ENCODE data around the gene ST14.
A peak's percentile ranks its signal among the peaks of the same experiment; 100 is the strongest.
"Not testable (repeated sequence)": the region's sequence is repeated elsewhere in the genome, so short reads cannot be mapped to it uniquely, and the experiment has no call there.

ST14 gene

DNA sequence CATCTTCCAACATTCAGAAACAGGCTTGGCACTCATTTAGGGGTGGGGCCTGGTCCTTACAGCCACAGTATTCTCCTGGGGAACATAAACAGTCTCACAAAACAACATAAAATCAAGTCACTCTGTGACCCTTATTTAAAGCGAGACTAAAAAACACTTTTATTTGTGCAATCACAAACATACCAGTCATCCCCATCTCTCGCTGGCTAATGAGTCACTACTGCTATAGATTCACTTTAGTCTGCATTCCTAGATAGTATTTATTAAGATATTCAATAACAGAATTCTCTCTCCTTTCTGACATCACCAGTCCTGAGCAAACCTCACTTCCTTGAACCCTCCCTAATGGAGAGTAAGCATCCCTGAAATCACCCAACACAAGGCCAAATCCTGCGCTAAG, 87.2 kb downstream of the ST14 start:
- TF ChIP-seq, protein P1, sequence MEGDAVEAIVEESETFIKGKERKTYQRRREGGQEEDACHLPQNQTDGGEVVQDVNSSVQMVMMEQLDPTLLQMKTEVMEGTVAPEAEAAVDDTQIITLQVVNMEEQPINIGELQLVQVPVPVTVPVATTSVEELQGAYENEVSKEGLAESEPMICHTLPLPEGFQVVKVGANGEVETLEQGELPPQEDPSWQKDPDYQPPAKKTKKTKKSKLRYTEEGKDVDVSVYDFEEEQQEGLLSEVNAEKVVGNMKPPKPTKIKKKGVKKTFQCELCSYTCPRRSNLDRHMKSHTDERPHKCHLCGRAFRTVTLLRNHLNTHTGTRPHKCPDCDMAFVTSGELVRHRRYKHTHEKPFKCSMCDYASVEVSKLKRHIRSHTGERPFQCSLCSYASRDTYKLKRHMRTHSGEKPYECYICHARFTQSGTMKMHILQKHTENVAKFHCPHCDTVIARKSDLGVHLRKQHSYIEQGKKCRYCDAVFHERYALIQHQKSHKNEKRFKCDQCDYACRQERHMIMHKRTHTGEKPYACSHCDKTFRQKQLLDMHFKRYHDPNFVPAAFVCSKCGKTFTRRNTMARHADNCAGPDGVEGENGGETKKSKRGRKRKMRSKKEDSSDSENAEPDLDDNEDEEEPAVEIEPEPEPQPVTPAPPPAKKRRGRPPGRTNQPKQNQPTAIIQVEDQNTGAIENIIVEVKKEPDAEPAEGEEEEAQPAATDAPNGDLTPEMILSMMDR (conservative IDR thresholded peaks at IDR 0.05; ENCODE audit: low read depth, low read length) = no peak
- DNase-seq (ENCODE audit: low read depth) = peak; percentile 49
- no peak overlapping the region for H3K4me3 ChIP-seq (ENCODE audit: low read depth, low read length)

DNA sequence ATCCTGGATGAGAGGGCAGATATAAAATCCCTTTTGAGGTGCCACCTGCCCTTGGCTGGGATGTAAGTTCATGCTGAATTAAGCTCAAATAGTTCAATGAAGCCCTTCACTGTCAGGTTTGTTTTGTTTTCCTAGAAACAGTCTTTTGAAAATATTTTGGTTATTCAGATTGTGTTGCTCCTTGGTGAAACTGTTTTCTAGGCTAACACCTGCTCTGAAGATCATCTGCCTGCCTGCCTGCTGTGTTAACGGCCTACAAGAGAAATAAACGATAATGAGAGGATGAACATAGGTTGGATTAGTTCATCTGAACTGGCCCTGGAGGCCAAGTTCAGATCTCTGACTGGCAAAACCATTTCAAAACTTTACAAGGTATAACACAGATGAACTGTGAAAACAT, 87.7 kb downstream of the ST14 start:
- TF ChIP-seq, protein P1 (conservative IDR thresholded peaks at IDR 0.05; ENCODE audit: low read depth, low read length) = no peak
- DNase-seq (ENCODE audit: low read depth) = no peak
- H3K4me3 ChIP-seq (ENCODE audit: low read depth, low read length) = no peak overlapping the region

DNA sequence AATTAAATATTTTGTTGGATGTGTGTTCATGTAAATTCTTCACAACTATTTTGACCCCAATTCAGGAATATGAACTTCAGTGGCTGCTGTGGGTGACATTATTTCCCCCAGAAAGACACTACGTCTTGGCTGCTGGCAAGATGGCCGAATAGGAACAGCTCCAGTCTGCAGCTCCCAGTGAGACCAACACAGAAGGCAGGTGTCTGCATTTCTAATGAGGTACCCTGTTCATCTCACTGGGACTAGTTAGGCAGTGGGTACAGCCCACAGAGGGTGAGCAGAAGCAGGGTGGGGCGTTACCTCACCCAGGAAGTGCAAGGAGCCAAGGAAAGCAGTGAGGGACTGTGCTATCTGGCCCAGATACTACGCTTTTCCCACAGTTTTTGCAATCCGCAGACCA, 89.8 kb downstream of the ST14 start:
- TF ChIP-seq, protein P1 (conservative IDR thresholded peaks at IDR 0.05; ENCODE audit: low read depth, low read length) = no peak

DNA sequence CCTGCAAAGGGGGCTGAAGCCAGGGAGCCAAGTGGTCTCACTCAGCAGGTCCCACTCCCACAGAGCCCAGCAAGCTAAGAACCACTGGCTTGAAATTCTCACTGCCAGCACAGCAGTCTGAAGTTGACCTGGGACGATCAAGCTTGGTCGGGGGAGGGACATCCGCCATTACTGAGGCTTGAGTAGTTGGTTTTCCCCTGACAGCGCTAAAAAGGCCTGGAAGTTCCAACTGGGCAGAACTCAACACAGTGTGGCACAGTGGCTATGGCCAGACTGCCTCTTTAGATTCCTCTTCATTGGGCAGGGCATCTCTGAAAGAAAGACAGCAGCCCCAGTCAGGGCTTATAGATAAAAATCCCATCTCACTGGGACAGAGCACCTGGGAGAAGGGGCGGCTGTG, 90.3 kb downstream of the ST14 start:
- not testable (repeated sequence) for H3K4me3 ChIP-seq (ENCODE audit: low read depth, low read length); DNase-seq (ENCODE audit: low read depth)

More for the DNA sequence above, 89.8 kb downstream of the ST14 start:
- no peak for DNase-seq (ENCODE audit: low read depth)
- H3K4me3 ChIP-seq (ENCODE audit: low read depth, low read length) = no peak overlapping the region

DNA sequence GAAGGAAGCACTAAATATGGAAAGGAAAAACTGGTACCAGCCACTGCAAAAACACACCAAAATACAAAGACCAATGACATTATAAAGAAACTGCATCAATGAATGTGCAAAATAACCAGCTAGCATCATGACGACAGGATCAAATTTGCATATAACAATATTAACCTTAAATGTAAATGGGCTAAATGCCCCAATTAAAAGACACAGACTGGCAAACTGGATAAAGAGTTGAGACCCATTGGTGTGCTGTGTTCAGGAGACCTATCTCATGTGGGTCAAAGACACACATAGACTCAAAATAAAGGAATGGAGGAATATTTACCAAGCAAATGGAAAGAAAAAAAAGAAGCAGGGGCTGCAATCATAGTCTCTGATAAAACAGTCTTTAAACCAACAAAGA, 92.2 kb downstream of the ST14 start:
- not testable (repeated sequence) for H3K4me3 ChIP-seq (ENCODE audit: low read depth, low read length)
- DNase-seq (ENCODE audit: low read depth) = peak; percentile 9

Measured in choroid plexus epithelial cell (primary cell).